ENCODE measurements around the gene FBXO10.

The FBXO10 gene, protein sequence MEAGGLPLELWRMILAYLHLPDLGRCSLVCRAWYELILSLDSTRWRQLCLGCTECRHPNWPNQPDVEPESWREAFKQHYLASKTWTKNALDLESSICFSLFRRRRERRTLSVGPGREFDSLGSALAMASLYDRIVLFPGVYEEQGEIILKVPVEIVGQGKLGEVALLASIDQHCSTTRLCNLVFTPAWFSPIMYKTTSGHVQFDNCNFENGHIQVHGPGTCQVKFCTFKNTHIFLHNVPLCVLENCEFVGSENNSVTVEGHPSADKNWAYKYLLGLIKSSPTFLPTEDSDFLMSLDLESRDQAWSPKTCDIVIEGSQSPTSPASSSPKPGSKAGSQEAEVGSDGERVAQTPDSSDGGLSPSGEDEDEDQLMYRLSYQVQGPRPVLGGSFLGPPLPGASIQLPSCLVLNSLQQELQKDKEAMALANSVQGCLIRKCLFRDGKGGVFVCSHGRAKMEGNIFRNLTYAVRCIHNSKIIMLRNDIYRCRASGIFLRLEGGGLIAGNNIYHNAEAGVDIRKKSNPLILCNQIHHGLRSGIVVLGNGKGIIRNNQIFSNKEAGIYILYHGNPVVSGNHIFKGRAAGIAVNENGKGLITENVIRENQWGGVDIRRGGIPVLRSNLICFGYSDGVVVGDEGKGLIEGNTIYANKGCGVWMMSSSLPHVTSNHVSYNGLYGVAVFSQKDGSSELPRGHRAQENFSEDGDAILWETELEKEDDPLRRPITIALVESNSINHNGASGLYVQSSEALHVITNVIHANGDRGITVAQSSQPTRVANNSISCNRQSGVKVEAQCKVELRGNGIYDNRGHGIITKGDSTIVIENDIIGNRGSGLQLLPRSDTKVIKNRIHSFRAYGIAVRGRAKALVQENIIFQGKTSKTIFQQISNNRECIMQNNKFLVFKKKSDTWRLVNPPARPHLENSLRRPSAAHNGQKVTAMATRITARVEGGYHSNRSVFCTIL

DNA sequence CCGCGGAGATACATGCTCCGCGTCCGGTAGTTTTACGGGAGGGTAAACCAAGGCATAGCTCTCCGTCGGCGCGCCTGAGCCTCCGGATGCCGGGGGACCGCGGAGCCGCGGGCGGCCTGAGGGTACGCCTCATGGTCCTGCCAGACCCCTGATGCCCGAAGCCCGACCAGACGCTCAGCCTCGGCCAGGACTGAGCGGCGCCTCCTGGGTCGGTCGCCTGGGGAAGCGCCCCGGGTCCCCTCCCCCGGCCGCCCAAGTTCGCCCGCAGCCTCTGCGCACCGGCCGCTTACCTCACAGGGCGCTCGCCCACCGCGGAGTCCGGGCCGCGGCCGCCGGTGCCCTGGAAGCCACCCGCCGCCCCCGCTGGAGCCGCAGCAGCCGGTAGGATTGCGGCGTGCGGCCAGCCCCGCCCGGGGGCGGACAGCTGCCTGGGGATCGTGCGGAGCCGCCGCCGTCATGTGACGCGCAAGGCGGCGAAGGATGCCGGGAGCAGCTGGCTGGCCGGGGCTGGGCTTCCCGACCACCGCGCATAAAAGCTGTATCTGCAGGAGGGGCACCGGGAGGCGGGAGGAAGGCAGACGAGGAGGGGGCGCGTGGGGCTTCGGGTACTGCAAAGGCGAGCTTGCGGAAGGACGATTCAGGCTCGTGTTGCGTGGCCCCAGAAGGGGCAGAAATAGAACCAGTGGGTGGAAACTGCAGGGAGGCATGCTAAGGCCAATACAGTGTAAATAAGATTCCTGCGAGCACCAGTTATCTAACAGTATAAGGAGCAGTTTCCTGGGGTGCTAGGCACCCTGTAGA is at the start of gene FBXO10:
FBXO10 (minus strand) TSS at position 460 of the 801 bp plus-strand sequence. CDS start 34,612 bp downstream, outside the sequence.
- no peak for TF ChIP-seq JUND (IDR thresholded peaks at IDR 0.05; ENCODE audit: low read depth)

DNA sequence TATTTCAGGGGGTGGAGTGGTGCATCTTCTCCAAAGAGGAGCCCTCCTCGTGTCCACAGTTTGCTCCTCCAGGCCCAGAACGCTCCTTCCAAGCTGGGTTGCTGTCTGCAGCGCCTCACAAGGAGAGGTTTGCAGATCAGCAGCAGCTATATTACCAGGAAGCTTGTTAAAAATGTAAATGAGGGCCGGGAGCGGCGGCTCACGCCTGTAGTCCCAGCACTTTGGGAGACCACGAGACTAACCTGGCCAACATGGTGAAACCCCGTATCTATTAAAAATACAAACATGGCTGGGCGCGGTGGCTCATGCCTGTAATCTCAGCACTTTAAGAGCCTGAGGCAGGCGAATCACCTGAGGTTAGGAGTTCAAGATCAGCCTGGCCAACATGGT is 49.6 kb upstream of the FBXO10 start:
- in situ Hi-C loops (cut with HindIII; ENCODE audit: low pct_unique_long_range_greater_than_20kb, low sequenced_read_pairs): no loop called here
- no peak for TF ChIP-seq JUND (IDR thresholded peaks at IDR 0.05; ENCODE audit: low read depth)
- DNase-seq (ENCODE audit: low read depth in 1 of 2, low spot score in 1 of 2): no peak

More for the DNA sequence above, at the start of gene FBXO10:
- in situ Hi-C loops (cut with HindIII; ENCODE audit: low pct_unique_long_range_greater_than_20kb, low sequenced_read_pairs): no loop called here
- DNase-seq (ENCODE audit: low read depth in 1 of 2, low spot score in 1 of 2): peak; percentile 30 to 52

DNA sequence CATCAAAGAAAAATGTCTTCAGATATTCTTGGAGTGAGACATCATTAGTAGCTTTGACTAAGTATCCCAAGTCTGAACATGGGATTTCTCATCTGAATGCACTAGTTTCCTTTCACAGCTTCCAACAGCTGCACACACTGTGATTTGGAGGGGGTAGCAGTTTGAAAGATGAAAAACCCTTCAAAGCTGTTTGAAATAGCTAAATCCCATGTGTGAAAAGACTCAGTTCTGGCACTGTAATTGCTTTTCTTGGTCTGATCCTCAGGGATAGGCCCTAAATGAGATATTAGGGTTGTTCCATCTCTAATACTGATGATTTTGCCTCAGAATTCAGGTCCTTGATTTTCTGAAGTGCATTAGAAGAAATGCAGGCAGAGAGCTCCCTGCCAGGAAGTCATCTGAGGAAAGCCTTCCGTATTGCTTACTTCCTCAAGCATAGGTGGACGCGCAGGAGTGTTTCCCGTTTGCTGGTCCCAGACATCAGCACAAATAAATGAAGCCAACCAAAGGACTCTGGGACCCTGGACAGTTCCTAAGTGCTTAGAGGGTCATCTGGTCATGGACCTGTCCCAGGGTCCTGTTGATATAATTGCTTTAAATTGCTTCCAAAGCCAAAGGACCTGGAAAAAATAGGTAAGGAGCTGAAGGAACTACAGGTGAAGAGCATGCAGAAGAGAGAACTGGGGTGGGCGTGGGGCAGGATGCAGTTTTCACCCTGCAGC is 49.0 kb upstream of the FBXO10 start:
- DNase-seq (ENCODE audit: low read depth in 1 of 2, low spot score in 1 of 2): no peak
- in situ Hi-C loops (cut with HindIII; ENCODE audit: low pct_unique_long_range_greater_than_20kb, low sequenced_read_pairs): no loop called here
- no peak for TF ChIP-seq JUND (IDR thresholded peaks at IDR 0.05; ENCODE audit: low read depth)

DNA sequence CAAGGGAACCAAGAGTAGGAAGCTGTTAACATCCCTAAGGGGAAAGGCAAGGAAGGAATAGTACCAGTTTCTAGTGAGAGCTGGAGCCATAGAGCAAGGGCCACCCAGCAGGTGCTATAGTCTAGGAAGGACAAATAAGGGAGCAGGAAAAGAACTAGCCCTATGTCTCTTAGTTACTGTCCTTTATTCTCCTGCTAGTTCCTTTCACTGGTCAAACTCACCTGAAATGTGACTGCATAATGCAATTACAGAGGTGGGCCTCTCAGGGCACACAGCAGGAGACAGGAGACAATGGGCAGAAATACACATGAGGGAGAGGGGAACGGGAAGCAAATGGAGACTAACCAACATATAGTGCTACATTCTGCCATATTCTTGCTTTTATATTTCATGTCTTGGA is 47.9 kb upstream of the FBXO10 start:
- TF ChIP-seq JUND (IDR thresholded peaks at IDR 0.05; ENCODE audit: low read depth): no peak
- in situ Hi-C loops (cut with HindIII; ENCODE audit: low pct_unique_long_range_greater_than_20kb, low sequenced_read_pairs): no loop called here
- no peak for DNase-seq (ENCODE audit: low read depth in 1 of 2, low spot score in 1 of 2)

DNA sequence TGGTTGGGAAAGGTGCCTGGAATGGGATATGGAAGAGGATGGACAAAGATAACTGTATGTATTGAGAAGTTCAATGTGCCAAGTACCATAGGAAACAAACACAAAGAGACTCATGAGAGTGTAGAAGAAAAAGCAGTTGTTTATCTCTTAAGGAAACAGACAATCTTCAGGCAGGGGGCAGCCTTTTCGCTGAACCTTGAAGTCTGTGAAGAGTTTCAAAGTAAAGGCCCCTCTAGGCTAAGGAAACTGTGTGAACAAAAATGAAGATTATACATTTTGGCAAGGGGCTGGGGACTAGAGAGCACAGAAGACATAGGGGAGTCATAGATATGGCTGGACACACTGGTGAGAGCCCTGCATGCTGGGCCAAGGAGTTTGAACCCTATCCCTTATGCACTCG is 47.1 kb upstream of the FBXO10 start:
- no peak for TF ChIP-seq JUND (IDR thresholded peaks at IDR 0.05; ENCODE audit: low read depth)
- in situ Hi-C loops (cut with HindIII; ENCODE audit: low pct_unique_long_range_greater_than_20kb, low sequenced_read_pairs): no loop called here
- no peak for DNase-seq (ENCODE audit: low read depth in 1 of 2, low spot score in 1 of 2)

DNA sequence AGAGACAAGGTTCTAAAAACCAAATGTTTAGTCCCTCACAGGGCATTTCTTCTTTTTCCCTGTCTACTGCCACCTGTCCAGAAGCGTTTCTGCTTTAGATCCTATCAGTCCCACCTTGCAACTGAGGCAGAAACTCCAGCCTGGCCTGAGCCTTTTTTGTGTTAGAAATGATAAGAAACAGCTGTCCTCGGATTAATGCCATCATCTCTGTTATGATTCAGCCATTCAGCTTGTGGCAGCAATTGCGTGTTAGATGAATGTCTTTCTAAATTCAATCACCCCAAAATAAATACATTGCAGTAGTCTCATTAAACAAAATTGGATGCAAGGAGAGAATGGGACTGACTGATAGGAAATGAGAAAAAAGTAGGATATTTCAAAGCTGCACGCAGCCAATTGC is 46.3 kb upstream of the FBXO10 start:
- no peak for DNase-seq (ENCODE audit: low read depth in 1 of 2, low spot score in 1 of 2)
- TF ChIP-seq JUND (IDR thresholded peaks at IDR 0.05; ENCODE audit: low read depth): no peak

DNA sequence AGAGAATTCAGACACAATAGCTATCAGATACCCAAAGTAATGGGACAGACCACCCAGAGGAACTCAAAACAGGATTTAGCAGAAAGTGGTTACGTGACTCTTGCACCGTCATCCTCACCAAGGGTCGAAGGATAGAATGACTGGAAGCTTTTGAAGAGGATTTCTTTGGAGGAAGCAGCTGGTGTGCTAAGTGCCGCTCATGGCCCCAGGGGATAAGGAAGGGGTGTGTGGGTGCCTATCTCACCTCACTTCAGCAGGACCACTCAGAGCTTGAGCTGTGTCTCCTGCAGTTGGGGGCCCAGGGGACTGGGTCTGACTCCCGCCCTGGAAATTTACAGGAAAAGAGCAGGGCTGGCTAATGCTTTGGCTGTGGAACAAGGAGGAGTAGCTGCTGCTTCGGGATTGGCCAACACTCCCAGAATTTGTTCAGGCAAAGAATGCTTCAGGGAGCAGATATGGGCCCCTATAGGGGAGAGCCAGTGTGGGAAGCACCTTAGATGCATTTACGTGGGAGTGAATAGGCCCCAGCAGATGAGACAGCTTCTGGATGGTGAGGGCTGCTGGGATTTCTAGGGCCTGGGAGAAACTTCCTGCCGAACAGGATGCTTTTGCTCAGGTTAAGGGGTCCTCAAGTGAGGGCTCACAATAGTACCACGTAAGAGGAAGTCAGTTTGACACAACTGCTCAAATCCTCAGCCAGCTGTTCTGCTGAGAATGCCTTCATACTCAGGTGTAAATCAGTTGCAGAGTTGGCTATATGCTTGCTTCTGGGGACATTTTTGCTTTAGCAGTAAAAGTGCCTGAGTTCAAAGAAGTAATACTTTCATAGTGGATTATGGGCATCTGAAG is 45.3 kb upstream of the FBXO10 start:
- in situ Hi-C loops (cut with HindIII; ENCODE audit: low pct_unique_long_range_greater_than_20kb, low sequenced_read_pairs): no loop called here
- DNase-seq (ENCODE audit: low read depth in 1 of 2, low spot score in 1 of 2): no peak
- no peak for TF ChIP-seq JUND (IDR thresholded peaks at IDR 0.05; ENCODE audit: low read depth)

More for the DNA sequence above, 46.3 kb upstream of the FBXO10 start:
- in situ Hi-C loops (cut with HindIII; ENCODE audit: low pct_unique_long_range_greater_than_20kb, low sequenced_read_pairs): no loop called here

DNA sequence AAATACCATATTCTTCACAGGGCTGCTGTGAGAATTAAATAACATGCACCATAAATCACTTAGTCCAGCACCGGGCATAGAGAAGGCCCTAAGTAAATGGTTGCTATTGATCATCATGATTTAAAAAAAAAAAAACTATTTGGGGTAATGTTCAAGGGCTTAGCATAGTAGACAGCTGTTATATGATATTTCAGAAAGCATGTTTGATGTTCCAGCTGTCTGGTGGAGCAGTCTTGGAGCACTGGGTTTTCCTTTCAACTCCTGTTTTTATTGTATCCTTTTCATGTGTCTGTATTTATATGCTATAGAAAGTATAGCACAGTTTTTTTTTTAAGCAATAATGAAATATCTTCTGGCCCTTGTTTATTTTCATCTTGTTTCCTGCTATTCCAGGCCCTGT is 44.2 kb upstream of the FBXO10 start:
- in situ Hi-C loops (cut with HindIII; ENCODE audit: low pct_unique_long_range_greater_than_20kb, low sequenced_read_pairs): no loop called here
- no peak for TF ChIP-seq JUND (IDR thresholded peaks at IDR 0.05; ENCODE audit: low read depth)
- DNase-seq (ENCODE audit: low read depth in 1 of 2, low spot score in 1 of 2): no peak

DNA sequence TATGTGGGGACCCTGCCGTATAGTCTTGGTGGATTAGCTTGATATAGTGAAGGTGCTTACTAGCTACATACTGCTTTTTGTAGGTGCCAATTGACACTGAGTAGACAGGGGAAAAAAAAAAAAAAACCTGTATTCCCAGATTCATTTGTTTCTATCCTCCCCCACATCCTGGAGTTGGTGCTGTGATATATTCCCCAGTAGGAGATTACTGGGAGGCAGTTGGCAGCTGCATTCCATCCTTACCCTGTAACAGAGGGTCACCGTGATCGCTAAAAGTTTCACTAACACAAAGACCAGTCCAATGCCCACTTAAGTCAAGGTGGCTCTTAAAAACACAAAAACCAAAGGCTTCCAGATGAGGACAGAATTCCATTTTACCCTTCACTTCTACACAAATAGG is 43.6 kb upstream of the FBXO10 start:
- TF ChIP-seq JUND (IDR thresholded peaks at IDR 0.05; ENCODE audit: low read depth): no peak
- no peak for DNase-seq (ENCODE audit: low read depth in 1 of 2, low spot score in 1 of 2)
- in situ Hi-C loops (cut with HindIII; ENCODE audit: low pct_unique_long_range_greater_than_20kb, low sequenced_read_pairs): no loop called here

DNA sequence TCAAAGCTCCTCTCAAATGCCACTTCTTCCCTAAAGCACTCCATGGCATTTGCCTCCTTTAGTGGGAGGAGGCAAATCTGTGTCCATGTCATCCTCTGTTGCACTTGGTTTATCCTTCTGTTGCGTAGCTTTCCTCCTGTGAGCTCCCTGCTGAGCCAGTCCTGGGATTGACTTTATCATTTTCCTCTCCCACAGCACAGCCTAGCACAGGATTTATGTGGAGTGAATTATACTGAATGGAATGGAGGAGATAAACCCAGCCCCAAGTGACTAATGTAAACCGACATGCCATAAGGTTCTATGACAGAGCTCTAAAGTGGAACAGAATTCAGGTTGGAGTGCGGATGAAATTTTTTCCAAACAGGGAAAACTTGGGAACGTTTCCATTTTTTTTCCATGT is 42.6 kb upstream of the FBXO10 start:
- TF ChIP-seq JUND (IDR thresholded peaks at IDR 0.05; ENCODE audit: low read depth): no peak
- in situ Hi-C loops (cut with HindIII; ENCODE audit: low pct_unique_long_range_greater_than_20kb, low sequenced_read_pairs): no loop called here
- DNase-seq (ENCODE audit: low read depth in 1 of 2, low spot score in 1 of 2): no peak

DNA sequence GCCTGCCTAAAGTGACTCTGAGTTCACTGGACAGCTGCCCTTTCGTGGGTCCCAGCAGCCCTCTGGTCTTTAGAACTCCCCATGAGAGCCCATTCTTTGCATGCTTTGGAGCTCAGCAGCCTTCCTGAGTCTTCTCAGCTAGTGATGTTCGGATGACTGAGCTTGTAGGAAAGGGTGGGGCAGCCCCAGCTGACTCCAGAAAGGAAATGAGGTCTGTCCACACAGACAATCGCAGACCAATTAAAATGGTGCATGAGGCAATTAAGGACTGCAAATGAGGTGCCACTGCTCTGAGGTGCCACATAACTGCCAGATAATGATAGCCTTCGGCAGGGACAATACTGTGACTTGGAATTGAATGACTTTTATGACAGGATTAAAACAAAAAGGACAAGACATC is 41.7 kb upstream of the FBXO10 start:
- in situ Hi-C loops (cut with HindIII; ENCODE audit: low pct_unique_long_range_greater_than_20kb, low sequenced_read_pairs): no loop called here
- DNase-seq (ENCODE audit: low read depth in 1 of 2, low spot score in 1 of 2): no peak
- TF ChIP-seq JUND (IDR thresholded peaks at IDR 0.05; ENCODE audit: low read depth): no peak

All from T47D (cell line).